SK-N-SH (cell line): ENCODE data around the gene TMEM163. TPM values are rescaled to one million over a fixed set of nuclear protein-coding genes. Genes with fewer than 3 reads are reported as not detected.

ENCODE experiments used
- CTCF ChIA-PET: fragments of 300-600, 350-600 bp; formaldehyde crosslinking; extraction: SDS; loops from one replicate; lab custom pipeline; 2021; lab: Yijun Ruan, JAX
- POLR2A ChIA-PET: fragments of 350-600 bp; sonication (Branson Sonifier 250); formaldehyde crosslinking; extraction: SDS; loops from one replicate; lab custom pipeline; 2020; ENCODE audit warnings: antibody characterized with exemption, inconsistent platforms; lab: Yijun Ruan, JAX
- DNase-seq: peaks from one replicate; pipeline ENCODE4 v3.0.0; 2012
- H2AFZ ChIP-seq: fragments of 200-600 bp; sonication (generic); 2 replicates; pipeline ENCODE4 v1.8.1; 2016; ENCODE audit warnings: antibody characterized with exemption, mild to moderate bottlenecking, low read depth
- H3F3A ChIP-seq: fragments of 200-600 bp; sonication (generic); replicated peaks from 2 replicates; pipeline ENCODE3; 2016; ENCODE audit warnings: antibody characterized with exemption, mild to moderate bottlenecking; ENCODE audit not compliant: insufficient read depth
- H3K27ac ChIP-seq, 2 experiments: fragments of 200-500 bp in 1 of 2; fragments of 200-600 bp in 1 of 2; sonication (Bioruptor generic) in 1 of 2; sonication (generic), shearing (Covaris generic) in 1 of 2; 2 replicates each; pipeline versions ENCODE4 v1.5.1 to v1.6.1; 2014 to 2016; ENCODE audit warnings: low read depth in 2 of 2, inconsistent platforms in 1 of 2, low read length in 1 of 2, mild to moderate bottlenecking in 1 of 2, mixed read lengths in 1 of 2
- H3K27me3 ChIP-seq: fragments of 200-600 bp; sonication (generic), shearing (Covaris generic); 2 replicates; pipeline ENCODE4 v1.6.1; 2016; ENCODE audit warnings: mixed run types; ENCODE audit not compliant: insufficient read depth
- H3K36me3 ChIP-seq, 2 experiments: fragments of 200-500 bp in 1 of 2; fragments of 200-600 bp in 1 of 2; sonication (Bioruptor generic) in 1 of 2; sonication (generic) in 1 of 2; replicated peaks in 1 of 2; 2 replicates each; pipeline versions ENCODE3 to v1.5.1; 2014 to 2016; ENCODE audit warnings: low read length in 1 of 2, mild to moderate bottlenecking in 1 of 2; ENCODE audit not compliant: insufficient read depth in 2 of 2, control insufficient read depth in 1 of 2
- H3K4me1 ChIP-seq, 2 experiments: fragments of 200-500 bp in 1 of 2; fragments of 200-600 bp in 1 of 2; sonication (Bioruptor generic) in 1 of 2; sonication (generic), shearing (Covaris generic) in 1 of 2; 2 replicates each; pipeline versions ENCODE4 v1.5.1 to v1.6.1; 2014 to 2016; ENCODE audit warnings: low read depth in 1 of 2, low read length in 1 of 2, mixed run types in 1 of 2; ENCODE audit not compliant: insufficient read depth in 2 of 2, control insufficient read depth in 1 of 2
- H3K4me2 ChIP-seq: fragments of 200-600 bp; sonication (generic), shearing (Covaris generic); 2 replicates; pipeline ENCODE4 v1.6.1; 2017; ENCODE audit warnings: mixed run types
- H3K4me3 ChIP-seq, 2 experiments: fragments of 200-500 bp in 1 of 2; fragments of 200-600 bp in 1 of 2; sonication (Bioruptor generic) in 1 of 2; sonication (generic), shearing (Covaris generic) in 1 of 2; 2 replicates each; pipeline versions ENCODE4 v1.5.1 to v1.8.1; 2014 to 2016; ENCODE audit warnings: low read depth in 2 of 2, inconsistent platforms in 1 of 2, low read length in 1 of 2, mild to moderate bottlenecking in 1 of 2, mixed read lengths in 1 of 2, moderate library complexity in 1 of 2
- H3K79me2 ChIP-seq: fragments of 200-600 bp; sonication (generic); 2 replicates; pipeline ENCODE4 v1.8.1; 2017; ENCODE audit warnings: mild to moderate bottlenecking; ENCODE audit not compliant: insufficient read depth
- H3K9ac ChIP-seq: fragments of 200-600 bp; sonication (generic); 2 replicates; pipeline ENCODE4 v1.6.1; 2017; ENCODE audit warnings: mixed run types
- H3K9me2 ChIP-seq: fragments of 200-600 bp; sonication (generic); 2 replicates; pipeline ENCODE4 v1.6.1; 2017; ENCODE audit warnings: mixed run types
- H3K9me3 ChIP-seq: fragments of 200-600 bp; sonication (generic); 2 replicates; pipeline ENCODE4 v1.6.1; 2017; ENCODE audit warnings: mixed run types, mild to moderate bottlenecking, moderate library complexity
- H4K20me1 ChIP-seq: fragments of 200-600 bp; sonication (generic); 2 replicates; pipeline ENCODE4 v1.6.1; 2017; ENCODE audit warnings: mild to moderate bottlenecking, mixed run types; ENCODE audit not compliant: insufficient read depth
- ELF1 ChIP-seq: IDR thresholded peaks from 2 replicates; pipeline ENCODE4 v1.4.0; 2012
- EP300 ChIP-seq, 2 experiments: IDR thresholded peaks; 2 replicates each; pipeline versions ENCODE4 v1.4.0 to v1.6.1; 2012; ENCODE audit warnings: borderline replicate concordance in 1 of 2, low read depth in 1 of 2, low read length in 1 of 2
- FOXJ3 ChIP-seq: sonication (generic); formaldehyde crosslinking; IDR thresholded peaks from 2 replicates; pipeline ENCODE4 v1.5.1; 2020; ENCODE audit warnings: mild to moderate bottlenecking, missing genetic modification reagents
- GATA2 ChIP-seq: sonication (generic); formaldehyde crosslinking; IDR thresholded peaks from 2 replicates; pipeline ENCODE4 v1.5.0; 2020; ENCODE audit warnings: mild to moderate bottlenecking, missing genetic modification reagents
- IRF3 ChIP-seq: fragments of 150-350 bp; IDR thresholded peaks from 2 replicates; pipeline ENCODE4 v1.6.1; 2016; ENCODE audit warnings: mild to moderate bottlenecking, low read depth, low read length
- MAX ChIP-seq: IDR thresholded peaks from 2 replicates; pipeline ENCODE4 v1.4.0; 2012; ENCODE audit warnings: low read depth
- MEF2A ChIP-seq: IDR thresholded peaks from 2 replicates; pipeline ENCODE4 v1.4.0; 2012; ENCODE audit warnings: low read depth, borderline replicate concordance
- NRF1 ChIP-seq: IDR thresholded peaks from 2 replicates; pipeline ENCODE4 v1.6.1; 2012; ENCODE audit warnings: low read depth, mild to moderate bottlenecking, low read length
- POLR2AphosphoS5 ChIP-seq: IDR thresholded peaks from 2 replicates; pipeline ENCODE4 v1.6.1; 2012; ENCODE audit warnings: low read depth, low read length
- RCOR1 ChIP-seq: fragments of 150-350 bp; IDR thresholded peaks from 2 replicates; pipeline ENCODE4 v1.6.1; 2017; ENCODE audit warnings: antibody characterized with exemption, low read length
- REST ChIP-seq: IDR thresholded peaks from 2 replicates; pipeline ENCODE4 v1.6.1; 2012; ENCODE audit warnings: mild to moderate bottlenecking, low read depth, low read length, moderate library complexity
- RFX5 ChIP-seq: IDR thresholded peaks from 2 replicates; pipeline ENCODE4 v1.6.1; 2012; ENCODE audit warnings: mild to moderate bottlenecking, improper control_type of control experiment, low read length
- RXRA ChIP-seq: IDR thresholded peaks from 2 replicates; pipeline ENCODE4 v1.4.0; 2012; ENCODE audit warnings: low read depth, mild to moderate bottlenecking, borderline replicate concordance
- SIN3A ChIP-seq: IDR thresholded peaks from 2 replicates; pipeline ENCODE4 v1.6.1; 2012; ENCODE audit warnings: low read depth, mild to moderate bottlenecking, low read length, moderate library complexity, borderline replicate concordance
- TCF12 ChIP-seq: IDR thresholded peaks from 2 replicates; pipeline ENCODE4 v1.4.0; 2012
- USF1 ChIP-seq: IDR thresholded peaks from 2 replicates; pipeline ENCODE4 v1.4.0; 2012; ENCODE audit warnings: low read depth, borderline replicate concordance
- YY1 ChIP-seq: IDR thresholded peaks from 2 replicates; pipeline ENCODE4 v1.4.0; 2012; ENCODE audit warnings: low read depth, mild to moderate bottlenecking
- WGBS: methylation state at CpG from one replicate; pipeline ENCODE4 v1.1.6; 2017; ENCODE audit warnings: low lambda C conversion rate; 5-methylcytosine and 5-hydroxymethylcytosine counted together
- polyA plus RNA-seq, 3 experiments: library from polyadenylated mRNA; depleted of rRNA; stranded (reverse); fragments of >200 nt; gene quantifications; 2 replicates each; pipeline ENCODE4 v1.2.3, GENCODE V29; 2012

The TMEM163 gene
- polyA plus RNA-seq, 1 of the 3 experiments (the other 2 are of a cell fraction), result not detected

- TF ChIP-seq REST, result no peak
- no peak for TF ChIP-seq POLR2AphosphoS5
- TF ChIP-seq YY1, result no peak
- no peak for TF ChIP-seq USF1
- TF ChIP-seq RXRA, result no peak
- TF ChIP-seq RCOR1, result no peak
- TF ChIP-seq GATA2 (CRISPR knock-in tag), result no peak
- no peak for TF ChIP-seq IRF3
- no peak for TF ChIP-seq SIN3A
- TF ChIP-seq MAX, result no peak
- TF ChIP-seq NRF1, result no peak
- no peak for TF ChIP-seq TCF12
- no peak for TF ChIP-seq EP300 (IDR thresholded peaks at IDR 0.05; ENCODE audit: borderline replicate concordance in 1 of 2, low read depth in 1 of 2, low read length in 1 of 2)
- TF ChIP-seq FOXJ3, result no peak
- no peak for TF ChIP-seq ELF1
- TF ChIP-seq MEF2A, result no peak
- no peak for TF ChIP-seq RFX5
- TF ChIP-seq, all 33 proteins: peak for 0
- 43% methylated on average over 6 of the region's 9 CpGs for WGBS
Observed at GRCh38 chr2:134499307-134499926, 219.4 kb downstream of the TMEM163 start.

More at GRCh38 chr2:134499307-134499926, 219.4 kb downstream of the TMEM163 start:
- no peak overlapping the region for H3K9ac ChIP-seq
- H3K4me1 ChIP-seq, result peaks cover 0 to 14% of the 10 kb centered on the region in 2 experiments; a peak in 1 of 4 replicates
- no peak overlapping the region for H2AFZ ChIP-seq
- H3K9me2 ChIP-seq, result no peaks in the 10 kb centered on the region
- no peaks in the 10 kb centered on the region for H3F3A ChIP-seq
- ChIA-PET CTCF (interaction anchor here (0.8 to 3.7 kb wide), 4 partner anchors 39 to 505 kb away, joined by 3 to 16 read pairs (median 3); no protein-coding TSS in a partner anchor), POLR2A (no interaction called here)
- no peaks in the 10 kb centered on the region for H3K9me3 ChIP-seq
- no peaks in the 10 kb centered on the region; the same call in 1 of the 2 replicates for H3K27me3 ChIP-seq
- H3K4me3 ChIP-seq, result no peak overlapping the region
- no peak overlapping the region for H3K4me2 ChIP-seq
- H3K36me3 ChIP-seq, result no peaks in the 10 kb centered on the region
- no peaks in the 10 kb centered on the region for H3K79me2 ChIP-seq
- H4K20me1 ChIP-seq, result no peaks in the 10 kb centered on the region
- DNase-seq, result peak; percentile 21
- peak overlapping the region in 1 of 2 experiments; percentile 6; a peak in 1 of 4 replicates for H3K27ac ChIP-seq
